Kidney capillary endothelial cell (primary cell): ENCODE data around the gene IGFBPL1.

Experiments
- DNase-seq: peaks from one replicate; pipeline ENCODE4 v3.0.0-alpha.2; 2018; ENCODE audit warnings: low spot score

The IGFBPL1 gene

GRCh38 chr9:38357350-38358114 lies 66.7 kb downstream of the IGFBPL1 start:
- no peak for DNase-seq

GRCh38 chr9:38356851-38357250 lies 67.4 kb downstream of the IGFBPL1 start:
- DNase-seq, result no peak
